Activated CD4-positive, alpha-beta T cell treated with anti-CD3 and anti-CD28 coated beads for 1 hour (primary cell): ENCODE data around the gene ENTHD1.
"Not testable (repeated sequence)": the region's sequence is repeated elsewhere in the genome, so short reads cannot be mapped to it uniquely, and the experiment has no call there.

Experiments
- DNase-seq: peaks from one replicate; pipeline ENCODE4 v3.0.0-alpha.2; 2020

ENTHD1 gene

DNA sequence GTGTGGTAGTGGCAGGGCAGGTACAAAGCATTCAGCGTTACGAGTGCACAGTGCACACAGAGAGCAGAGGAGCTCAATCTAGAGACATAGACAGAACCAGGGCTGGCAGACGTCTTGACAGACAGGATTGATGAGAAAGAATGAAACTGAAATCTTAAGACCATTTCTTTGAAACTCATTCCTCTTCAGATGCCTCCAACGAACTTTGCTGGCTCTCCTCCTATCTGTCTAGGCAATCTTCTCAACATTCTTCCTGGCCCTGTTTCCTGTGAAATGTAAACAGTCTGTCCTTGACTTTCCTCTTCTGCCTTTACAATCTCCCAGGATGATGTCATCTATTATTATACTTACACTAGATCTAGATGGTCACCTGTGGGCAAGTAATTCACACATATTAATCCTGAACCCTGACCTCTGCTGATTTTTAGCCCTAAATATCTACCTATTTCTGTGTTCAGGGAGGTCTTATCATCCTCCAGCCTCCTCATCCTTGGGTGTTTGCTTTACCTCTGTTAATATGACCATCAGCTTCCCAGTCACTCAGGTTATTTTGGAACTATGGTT is 119.5 kb downstream of the ENTHD1 start:
- DNase-seq, result no peak

DNA sequence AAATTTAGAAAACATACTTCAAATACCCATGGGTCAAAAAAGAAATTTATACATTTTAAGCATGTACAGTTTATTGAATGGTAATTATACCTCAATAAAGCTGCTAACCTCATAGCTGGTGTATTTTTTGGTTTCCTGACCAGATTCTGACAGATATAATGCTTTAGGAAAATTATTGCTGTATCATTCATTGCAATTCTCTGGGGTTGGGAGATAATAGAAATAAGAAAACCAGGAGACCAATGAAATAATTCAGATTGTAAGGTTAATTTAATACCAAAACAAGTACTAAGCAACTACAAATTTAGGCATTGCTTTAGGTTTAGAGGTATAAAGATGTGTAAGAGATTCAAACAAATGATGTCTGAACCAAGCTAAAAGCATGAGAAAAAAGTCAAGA is 120.1 kb downstream of the ENTHD1 start:
- DNase-seq, result no peak

DNA sequence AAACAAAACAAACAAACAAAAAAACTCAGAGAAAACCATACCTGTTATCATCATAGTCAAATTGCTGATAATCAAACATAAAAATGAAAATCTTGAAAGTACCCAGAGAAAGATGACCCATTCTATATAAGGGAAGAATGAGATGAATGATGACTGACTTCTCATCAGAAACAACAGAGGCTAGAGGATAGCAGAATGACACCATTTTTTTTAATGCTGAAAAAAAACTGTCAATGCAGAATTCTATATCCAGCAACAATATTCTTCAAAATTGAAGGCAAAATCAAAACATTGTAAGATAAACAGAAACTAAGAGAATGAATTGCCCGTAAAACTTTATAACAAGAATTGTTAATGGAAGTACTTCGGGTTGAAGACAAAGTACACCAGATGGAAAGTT is 122.1 kb downstream of the ENTHD1 start:
- no peak for DNase-seq

DNA sequence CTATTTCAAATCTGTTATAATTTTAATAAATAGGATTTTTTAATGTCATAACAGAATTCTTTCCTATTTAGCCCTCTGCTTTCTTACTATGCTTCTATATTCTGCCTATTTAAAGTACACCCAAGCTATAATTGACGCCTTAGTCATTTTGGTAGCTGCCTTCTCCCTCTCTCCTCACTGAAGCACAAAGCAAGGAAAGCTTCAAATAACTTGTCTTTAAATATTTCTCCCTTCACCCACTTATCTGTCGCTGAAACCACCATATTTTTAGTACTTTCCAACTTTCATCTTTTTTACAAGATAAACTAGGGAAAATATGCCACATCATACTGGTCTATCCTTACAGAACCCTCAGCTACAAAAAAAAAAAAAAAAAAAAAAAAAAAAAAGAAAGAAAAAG is 127.9 kb downstream of the ENTHD1 start:
- no peak for DNase-seq

DNA sequence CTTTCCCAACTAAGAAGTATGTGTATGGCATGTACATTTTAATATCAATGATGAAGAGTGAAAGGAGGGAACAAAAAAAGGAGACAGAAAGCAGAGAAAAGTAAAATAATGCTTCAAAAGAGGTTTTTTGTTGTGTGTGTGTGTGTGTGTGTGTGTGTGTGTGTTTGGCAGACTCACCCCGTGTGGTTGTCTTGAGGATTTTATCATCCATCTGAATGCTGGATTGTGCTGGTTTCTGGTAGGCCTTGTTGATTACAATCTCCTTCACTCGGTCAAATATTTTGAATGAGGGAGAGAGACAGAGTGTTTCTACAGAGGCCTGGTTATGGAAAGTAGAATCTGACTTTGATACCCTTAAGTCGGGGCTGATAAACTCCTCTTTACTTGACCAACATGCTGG is 128.5 kb downstream of the ENTHD1 start:
- no peak for DNase-seq

DNA sequence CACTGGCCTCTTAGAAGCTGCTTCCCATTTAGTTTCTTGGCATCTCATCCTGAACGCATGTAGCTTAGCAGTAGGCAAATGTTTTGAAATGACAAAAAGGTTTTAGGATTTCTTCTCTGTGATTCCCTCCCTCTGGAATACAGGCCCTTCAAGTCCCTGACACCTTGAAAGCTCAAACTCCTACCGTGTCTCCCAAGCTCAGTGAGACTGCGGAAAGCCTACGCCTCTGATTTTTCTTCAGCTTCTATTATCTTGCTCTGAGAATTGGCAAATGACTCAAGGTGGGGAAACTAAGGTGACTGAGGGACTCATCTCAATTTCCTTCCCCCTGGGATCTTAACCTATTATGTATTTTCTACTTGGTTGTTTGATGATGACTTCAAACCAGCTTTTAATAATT is 130.3 kb downstream of the ENTHD1 start:
- no peak for DNase-seq

DNA sequence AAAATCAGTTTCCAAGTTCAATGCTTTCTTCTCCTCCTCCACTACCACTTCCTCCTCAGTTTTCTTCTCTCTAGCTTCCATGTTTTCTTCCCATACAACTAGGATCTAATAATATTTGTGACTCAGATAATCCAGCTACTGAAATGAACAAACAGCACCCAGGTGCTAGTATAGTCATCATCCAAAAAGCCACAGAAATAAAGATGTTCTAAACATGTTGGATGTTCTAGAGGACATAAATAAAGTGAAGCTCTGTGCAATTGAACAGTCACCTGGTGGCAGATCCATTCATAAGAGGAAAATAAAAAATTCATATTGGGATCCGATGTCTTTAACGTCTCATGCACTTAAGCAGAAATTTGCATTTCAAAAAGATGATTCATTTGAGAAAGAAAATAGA is 142.8 kb downstream of the ENTHD1 start:
- no peak for DNase-seq

DNA sequence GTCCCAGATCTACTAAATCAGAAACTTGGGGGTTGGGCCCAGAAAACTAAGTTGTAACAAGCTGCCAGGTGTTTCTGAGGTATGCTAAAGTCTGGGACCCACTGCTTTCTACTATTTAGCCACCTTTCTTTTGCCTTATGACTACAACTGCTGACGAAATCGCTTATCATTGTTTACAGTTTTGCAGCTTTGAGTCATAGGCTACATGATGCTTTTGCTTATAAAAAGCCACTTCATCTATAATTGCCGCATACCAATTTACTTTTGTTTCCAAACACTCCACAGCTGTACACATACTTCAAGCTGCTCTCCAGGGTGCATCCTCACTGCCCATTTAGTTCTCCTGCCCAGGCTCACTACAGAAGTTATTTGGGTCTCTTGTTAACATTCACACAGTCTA is 144.7 kb downstream of the ENTHD1 start:
- DNase-seq, result no peak

DNA sequence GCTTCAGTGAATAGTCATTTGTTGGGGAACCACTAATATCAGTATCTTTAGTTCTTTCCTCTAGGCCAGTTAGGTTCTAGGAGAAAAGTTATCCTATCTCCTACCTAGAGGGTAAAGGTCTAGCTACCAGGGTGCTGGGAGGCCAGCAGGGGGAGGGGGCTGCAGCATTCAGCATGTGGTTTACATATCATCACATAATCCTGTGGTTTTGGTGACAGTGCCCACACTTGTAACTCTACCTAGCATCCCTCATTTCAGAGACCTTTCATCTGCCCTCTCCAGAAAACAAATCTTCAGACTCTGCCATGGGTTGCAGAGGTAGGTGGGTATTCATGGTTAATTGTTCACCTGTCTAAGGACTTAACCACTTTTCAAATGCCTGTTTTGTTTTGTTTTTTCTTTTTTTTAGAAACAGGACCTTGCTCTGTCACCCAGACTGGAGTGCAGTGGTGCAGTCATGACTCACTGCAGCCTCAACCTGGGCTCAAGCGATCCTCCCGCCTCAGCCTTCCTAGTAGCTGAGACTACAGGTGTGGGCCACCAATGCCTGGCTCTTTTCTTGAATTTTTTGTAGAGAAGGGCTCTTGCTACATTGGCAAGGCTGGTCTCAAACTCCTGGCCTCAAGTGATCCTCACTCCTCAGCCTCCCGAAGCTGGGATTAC is 146.8 kb downstream of the ENTHD1 start:
- no peak for DNase-seq

DNA sequence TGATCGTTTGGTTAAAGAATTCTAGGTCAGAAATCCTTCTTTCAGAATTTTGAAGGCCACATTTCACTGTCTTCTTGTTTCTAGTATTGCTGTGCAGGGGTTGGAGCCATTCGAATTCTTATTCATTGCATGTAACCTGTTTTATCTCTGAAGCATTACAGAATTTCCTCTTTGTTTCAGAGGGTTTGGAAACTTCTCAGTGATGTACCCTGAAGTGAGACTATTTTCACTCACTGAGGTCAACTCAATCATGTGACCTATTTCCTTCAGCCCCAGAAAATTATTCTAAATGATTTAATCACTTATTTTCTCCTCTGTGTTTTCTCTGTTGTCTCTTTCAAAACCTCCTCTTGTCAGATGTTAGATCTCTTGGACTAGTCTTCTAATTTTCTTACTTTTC is 147.8 kb downstream of the ENTHD1 start:
- no peak for DNase-seq

DNA sequence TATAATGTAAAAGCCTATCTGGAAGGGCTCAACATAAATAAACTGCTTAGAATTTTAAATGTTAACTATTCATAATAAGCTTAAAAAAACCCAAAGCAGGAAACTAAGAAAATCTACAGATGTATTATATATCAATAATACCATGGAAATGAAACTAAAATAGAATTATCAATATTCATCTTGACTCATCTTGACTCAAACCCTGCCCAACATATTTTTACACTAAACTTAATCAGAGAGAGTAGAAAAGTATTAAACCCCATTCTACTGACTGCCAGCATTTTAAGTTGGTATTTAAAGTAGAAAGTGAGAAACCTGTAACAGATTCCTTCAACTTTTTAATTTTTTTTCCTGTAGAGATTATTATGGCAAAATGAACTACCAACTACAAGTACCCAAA is 149.2 kb downstream of the ENTHD1 start:
- no peak for DNase-seq

DNA sequence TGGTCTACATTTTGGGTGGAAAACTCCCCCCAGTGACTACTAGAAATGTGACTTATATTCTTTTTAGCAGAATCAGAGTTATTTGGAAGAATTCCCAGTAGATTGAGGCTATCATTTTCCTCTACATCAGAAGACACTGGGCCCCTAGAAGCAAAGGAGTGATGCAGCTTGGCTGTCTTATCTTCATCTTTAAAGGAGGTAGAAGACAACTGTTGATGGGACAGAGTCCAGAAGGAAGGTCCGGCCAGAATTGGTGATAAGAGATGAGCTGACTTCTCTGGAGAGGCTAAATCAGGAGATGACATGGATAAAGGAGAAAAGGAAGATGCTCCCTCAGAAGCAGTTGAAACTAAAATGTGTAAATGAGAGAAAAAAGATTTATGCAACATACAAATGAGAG is 149.6 kb downstream of the ENTHD1 start:
- no peak for DNase-seq

DNA sequence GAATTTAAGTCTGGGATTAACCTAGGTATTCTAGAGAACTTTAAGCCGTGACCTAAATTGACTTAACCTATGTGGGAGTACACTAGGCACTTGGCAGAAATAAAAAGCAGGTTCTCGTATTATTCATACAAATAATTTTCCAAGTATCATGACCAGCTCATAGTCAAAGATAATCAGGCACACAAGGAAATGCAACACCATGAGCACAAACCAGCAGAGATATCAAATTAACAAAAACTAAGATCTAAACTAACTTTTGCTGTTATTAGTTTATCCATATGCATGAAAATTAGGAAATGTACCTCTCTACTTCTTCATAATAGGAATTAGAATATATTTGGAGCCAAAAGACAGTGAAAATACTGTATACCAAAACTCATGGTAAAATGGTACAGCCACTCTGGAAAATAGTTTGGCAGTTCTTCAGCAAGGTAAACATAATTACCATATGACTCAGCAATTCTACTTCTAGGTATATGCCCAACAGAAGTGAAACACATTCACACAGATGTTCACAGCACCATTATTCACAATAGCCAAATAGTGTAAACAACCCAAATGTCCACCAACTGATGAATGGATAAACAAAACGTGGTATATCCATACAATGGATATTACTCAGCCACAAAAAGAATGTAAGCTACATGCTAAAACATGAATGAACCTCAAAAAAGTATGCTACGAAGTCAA is 154.1 kb downstream of the ENTHD1 start:
- DNase-seq, result no peak

DNA sequence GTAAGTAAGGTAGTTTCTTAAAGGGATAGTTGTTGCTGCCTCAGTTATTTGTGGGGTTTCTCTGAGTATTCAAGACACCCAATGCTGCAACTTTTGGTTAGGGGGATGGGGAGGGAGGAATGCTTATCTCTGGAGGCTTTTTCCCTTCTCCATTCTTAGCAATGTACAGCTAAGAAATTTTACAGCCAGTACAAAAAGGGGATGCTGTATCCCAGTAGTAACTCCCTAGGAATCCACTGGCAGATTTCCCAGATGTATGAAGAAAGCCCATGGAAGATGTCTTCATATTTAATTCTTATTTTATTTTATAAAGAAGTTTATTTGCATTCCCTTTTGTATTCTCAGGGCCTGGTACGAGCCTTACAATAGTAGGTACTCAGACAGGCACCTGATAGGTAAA is 154.8 kb downstream of the ENTHD1 start:
- DNase-seq, result no peak

DNA sequence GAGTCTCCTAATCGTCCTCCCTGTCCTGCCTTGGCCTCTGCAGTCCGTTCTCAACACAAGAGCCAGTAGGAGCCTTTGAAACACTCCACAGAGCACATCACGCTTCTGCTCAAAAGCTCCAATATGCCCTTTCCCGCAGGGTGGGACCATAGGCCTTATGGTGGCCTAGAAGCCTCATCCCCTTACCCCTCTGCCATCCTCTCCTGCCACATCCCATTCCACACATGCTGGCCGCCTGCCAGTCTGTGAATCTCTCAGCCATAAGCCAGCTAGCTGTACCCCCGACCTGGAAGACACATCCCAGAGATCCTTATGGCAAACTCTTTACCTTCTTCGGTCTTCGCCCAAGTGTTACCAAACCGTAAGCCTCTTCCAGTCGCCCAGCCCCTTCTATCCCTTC is 157.8 kb downstream of the ENTHD1 start:
- DNase-seq, result no peak

DNA sequence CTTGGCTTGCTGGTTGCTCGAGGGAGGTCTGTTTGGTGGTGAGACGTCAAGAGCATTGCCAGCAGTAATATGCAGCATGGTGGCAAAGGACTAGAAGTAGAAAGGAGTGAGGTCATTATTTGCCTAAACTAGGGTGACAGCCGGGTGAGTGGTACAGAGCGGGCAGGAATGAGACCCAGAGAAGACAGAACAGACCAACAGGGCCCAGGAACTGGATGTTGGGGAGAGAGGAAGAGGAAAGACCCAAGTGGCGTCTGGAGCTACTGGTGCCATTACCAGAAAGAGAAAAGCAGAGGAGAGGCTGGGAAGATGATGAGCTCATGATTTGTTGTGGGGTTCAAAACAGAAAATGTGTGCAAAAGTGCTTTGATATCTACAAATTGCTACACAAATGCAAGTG is 158.7 kb downstream of the ENTHD1 start:
- no peak for DNase-seq

DNA sequence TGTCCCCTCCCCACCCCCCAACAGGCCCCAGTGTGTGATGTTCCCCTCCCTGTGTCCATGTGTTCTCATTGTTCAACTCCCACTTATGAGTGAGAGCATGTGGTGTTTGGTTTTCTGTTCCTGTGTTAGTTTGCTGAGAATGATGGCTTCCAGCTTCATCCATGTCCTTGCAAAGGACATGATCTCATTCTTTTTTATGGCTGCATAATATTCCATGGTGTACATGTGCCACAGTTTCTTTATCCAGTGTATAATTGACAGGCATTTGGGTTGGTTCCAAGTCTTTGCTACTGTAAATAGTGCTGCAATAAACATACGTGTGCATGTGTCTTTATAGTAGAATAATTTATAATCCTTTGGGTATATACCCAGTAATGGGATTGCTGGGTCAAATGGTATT is 159.5 kb downstream of the ENTHD1 start:
- DNase-seq, result not testable (repeated sequence)

DNA sequence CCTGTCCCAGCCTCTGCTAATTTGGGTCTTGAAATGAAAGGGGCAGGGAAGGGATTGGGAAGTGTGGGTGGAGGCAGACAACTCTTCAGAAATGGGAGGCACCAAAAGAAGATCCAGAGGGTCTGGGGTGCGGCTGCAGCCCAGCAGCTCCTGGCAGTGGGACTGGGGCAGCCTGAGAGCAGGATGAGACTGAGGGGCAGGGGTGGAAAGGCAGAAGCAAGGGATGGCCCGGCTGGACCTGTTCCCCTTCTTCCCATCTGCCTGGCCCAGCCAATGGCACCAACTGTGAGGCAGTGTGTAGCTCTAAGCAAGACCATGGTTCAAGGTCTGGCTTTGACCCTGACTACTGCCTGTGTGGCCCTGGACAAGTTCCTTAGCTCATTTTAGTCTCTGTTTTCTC is 160.4 kb downstream of the ENTHD1 start:
- no peak for DNase-seq

DNA sequence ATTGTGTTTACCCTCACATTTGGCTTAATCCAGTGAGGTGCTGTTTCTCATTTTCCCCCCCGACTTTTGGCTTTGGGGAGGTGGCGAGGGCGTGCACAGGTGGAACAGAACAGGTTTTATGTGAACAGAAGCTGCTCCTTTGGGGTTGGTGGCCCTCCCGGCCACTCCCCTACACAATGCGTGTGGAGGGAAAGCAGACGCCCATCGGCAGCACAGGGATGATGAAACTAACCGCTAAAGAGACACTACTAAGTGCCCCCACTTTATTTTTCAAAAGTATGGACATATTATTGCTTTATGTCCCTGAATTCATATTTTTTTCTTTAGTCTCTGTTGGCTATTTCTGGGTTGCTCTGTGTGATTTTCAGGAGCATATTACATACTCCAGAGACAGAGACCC is 160.9 kb downstream of the ENTHD1 start:
- DNase-seq, result no peak

DNA sequence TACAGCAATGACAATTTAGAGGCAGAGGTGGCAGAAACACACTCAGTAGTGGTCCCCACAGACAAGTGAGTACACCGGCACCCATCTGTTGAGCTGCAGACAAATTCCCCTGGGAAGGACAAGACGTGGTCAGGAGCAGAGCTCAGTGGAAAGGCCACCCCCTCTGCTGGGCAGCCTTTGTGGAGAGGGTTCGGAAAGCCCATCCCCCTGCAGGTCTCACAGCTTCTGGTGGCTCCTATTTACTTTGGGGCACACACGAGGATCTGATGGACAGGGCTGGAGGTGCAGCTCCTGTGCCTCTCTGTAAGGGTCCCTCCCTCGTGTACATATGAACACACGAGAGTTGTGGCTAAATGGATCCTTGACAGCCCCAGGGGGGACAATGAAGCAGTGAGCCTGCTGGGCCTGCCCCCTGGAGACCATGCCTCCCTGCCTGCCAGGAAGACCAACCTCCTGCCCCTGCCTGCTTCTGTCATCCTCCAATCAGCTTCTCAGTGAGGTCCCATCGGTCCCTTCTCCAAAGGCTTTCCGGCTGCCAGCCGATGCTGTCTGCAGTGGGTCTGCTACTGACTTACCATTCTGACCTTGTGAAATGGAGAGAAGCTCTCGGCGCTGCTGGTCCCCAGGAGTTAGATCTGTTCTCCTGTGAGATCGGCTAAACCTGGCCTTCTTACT is 161.5 kb downstream of the ENTHD1 start:
- DNase-seq, result no peak

DNA sequence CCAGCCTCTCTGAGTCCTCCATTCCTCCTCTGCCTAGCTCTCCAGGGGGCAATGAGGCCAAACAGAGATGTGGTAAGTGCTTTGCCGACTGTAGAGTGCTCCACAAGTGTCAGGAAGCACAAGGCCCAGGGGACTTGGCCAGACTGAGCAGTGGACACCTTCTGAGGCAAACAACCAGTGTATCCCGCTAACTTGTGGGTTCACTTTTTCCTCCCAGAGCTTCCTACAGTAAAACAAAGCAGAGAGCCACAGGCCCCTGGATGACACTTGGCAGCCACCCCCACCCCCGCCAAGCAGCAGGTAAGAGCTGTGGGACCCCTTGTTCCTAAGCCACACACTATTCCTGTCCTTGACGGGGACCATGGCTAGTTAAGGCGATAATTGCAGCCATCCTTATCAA is 162.1 kb downstream of the ENTHD1 start:
- no peak for DNase-seq

DNA sequence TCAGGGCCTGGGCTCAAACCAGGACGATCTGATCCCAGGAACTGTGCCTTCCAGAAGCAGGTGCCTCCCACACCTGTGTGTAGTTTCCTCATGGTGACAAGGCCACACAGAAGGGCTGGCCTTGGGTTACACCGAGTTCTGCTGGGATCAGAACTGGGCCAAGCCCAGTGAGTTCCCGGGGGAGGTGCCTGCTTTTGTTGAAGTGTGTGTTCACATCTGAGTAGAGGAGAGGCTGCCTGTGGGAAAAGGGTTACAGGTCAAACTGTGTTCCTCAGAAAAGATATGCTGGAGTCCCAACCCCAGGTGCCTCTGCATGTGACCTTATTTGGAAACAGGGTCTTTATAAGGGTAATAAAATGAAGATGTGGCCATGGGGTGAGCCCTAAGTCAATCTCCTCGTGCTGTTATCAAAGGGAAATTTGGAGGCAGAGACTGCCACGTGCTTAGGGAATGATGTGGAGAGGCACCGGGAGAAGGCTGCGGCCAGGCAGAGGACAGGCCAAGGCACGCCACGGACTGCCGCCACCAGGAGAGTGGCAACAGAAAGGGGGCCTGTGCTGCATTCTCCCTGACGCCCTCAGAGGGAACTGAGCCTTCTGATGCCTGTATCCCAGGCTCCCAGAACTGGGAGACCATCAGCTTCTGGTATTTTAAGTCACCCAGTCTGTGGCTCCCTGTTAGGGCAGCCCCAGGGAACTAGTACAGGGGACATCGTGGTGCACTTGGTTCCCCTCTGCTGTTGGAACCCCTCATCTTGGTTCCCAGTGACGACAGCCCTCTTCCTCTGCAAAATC is 164.2 kb downstream of the ENTHD1 start:
- DNase-seq, result no peak

DNA sequence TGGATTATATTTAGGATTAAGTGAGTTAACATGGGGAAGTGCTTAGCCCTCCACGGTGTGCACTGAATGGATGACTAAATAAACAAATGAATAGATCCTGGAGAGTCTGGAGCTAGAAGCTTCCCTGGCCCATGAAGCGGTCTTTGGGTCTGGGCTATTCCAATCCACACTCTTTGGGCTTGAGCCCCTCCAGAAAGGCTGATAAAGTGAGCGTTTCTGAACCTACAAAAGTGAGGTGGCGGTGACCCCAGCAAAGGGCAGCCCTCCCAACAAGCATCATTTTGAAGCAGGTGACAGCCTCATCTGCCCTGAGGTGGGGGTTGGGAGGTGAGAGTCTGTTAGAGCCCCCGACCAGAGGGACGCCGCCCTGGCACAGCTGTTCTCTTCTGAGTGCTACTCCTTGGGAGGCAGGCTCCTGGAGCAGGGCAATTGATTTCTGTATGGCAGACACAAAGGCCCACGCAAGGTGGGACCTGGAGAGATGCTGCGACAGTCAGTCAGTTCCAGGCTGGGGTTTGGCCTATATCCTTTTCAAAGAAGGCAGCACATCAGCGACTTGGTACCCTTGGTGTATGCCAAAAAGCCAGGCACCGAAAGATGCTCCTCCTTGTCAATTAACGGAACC is 165.2 kb downstream of the ENTHD1 start:
- DNase-seq, result no peak
